ENCODE measurements around the gene MED13L. TPM values are rescaled to one million over a fixed set of nuclear protein-coding genes. Genes with fewer than 3 reads are reported as not detected.

Gene MED13L
- total and polyA plus RNA-seq, 2 of the 4 experiments (the other 2 are of a cell fraction) = 17.9 to 49.1 TPM

- no peak overlapping the region for H3K4me2 ChIP-seq (ENCODE audit: low read depth, low read length)
- in situ Hi-C loops (cut with MboI; ENCODE audit: low sequenced_read_pairs) = no loop called here
- no peaks in the 10 kb centered on the region for H4K20me1 ChIP-seq (ENCODE audit: insufficient read depth, low read length)
- DNase-seq (no peak), ATAC-seq (ENCODE audit: low read depth) (no peak)
- no peak overlapping the region for H3K9ac ChIP-seq (ENCODE audit: low read depth, low read length)
- no peaks in the 10 kb centered on the region for H3K9me1 ChIP-seq (ENCODE audit: insufficient read depth, low read length)
- H3K14ac ChIP-seq (replicated peaks; ENCODE audit: low read depth, low read length) = no peak overlapping the region
- no peak overlapping the region for H2BK20ac ChIP-seq (ENCODE audit: low read depth, low read length)
- no peaks in the 10 kb centered on the region for H3K36me3 ChIP-seq (ENCODE audit: control insufficient read depth, insufficient read depth, low read length)
- ChIA-PET CTCF (no interaction called here), POLR2A (ENCODE audit: unreplicated experiment) (no interaction called here)
- no peak overlapping the region for H2BK120ac ChIP-seq (ENCODE audit: low read depth, low read length)
- dilution Hi-C loops (cut with HindIII; ENCODE audit: low sequenced_read_pairs, unreplicated experiment) = no loop called here
- no peak for TF ChIP-seq BHLHE40 (IDR thresholded peaks at IDR 0.05; ENCODE audit: low read depth, low read length)
- no peak for TF ChIP-seq CEBPB (IDR thresholded peaks at IDR 0.05; ENCODE audit: low read depth, low read length)
- no peak for TF ChIP-seq USF2 (IDR thresholded peaks at IDR 0.05; ENCODE audit: low read depth, low read length)
- TF ChIP-seq NFE2L2 (IDR thresholded peaks at IDR 0.05; ENCODE audit: low read depth, low read length) = no peak
- TF ChIP-seq, protein P1, sequence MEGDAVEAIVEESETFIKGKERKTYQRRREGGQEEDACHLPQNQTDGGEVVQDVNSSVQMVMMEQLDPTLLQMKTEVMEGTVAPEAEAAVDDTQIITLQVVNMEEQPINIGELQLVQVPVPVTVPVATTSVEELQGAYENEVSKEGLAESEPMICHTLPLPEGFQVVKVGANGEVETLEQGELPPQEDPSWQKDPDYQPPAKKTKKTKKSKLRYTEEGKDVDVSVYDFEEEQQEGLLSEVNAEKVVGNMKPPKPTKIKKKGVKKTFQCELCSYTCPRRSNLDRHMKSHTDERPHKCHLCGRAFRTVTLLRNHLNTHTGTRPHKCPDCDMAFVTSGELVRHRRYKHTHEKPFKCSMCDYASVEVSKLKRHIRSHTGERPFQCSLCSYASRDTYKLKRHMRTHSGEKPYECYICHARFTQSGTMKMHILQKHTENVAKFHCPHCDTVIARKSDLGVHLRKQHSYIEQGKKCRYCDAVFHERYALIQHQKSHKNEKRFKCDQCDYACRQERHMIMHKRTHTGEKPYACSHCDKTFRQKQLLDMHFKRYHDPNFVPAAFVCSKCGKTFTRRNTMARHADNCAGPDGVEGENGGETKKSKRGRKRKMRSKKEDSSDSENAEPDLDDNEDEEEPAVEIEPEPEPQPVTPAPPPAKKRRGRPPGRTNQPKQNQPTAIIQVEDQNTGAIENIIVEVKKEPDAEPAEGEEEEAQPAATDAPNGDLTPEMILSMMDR (conservative IDR thresholded peaks at IDR 0.05; ENCODE audit: low read depth, low read length) = no peak
- TF ChIP-seq RAD21 (IDR thresholded peaks at IDR 0.05; ENCODE audit: low read length) = no peak
- TF ChIP-seq FOS (IDR thresholded peaks at IDR 0.05; ENCODE audit: low read depth, low read length) = no peak
- TF ChIP-seq, protein P2, sequence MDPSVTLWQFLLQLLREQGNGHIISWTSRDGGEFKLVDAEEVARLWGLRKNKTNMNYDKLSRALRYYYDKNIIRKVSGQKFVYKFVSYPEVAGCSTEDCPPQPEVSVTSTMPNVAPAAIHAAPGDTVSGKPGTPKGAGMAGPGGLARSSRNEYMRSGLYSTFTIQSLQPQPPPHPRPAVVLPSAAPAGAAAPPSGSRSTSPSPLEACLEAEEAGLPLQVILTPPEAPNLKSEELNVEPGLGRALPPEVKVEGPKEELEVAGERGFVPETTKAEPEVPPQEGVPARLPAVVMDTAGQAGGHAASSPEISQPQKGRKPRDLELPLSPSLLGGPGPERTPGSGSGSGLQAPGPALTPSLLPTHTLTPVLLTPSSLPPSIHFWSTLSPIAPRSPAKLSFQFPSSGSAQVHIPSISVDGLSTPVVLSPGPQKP (IDR thresholded peaks at IDR 0.05; ENCODE audit: borderline replicate concordance, low read depth, low read length) = no peak
- TF ChIP-seq MAFK (IDR thresholded peaks at IDR 0.05; ENCODE audit: low read depth, low read length) = no peak
- TF ChIP-seq SMC3 (IDR thresholded peaks at IDR 0.05; ENCODE audit: low read depth, low read length) = no peak
- no peak for TF ChIP-seq RFX5 (IDR thresholded peaks at IDR 0.05; ENCODE audit: low read depth, low read length)
- no peak for TF ChIP-seq MAZ (IDR thresholded peaks at IDR 0.05; ENCODE audit: borderline replicate concordance, low read depth, low read length)
- no peak for TF ChIP-seq MXI1 (IDR thresholded peaks at IDR 0.05; ENCODE audit: borderline replicate concordance, low read depth, low read length)
- TF ChIP-seq RCOR1 (IDR thresholded peaks at IDR 0.05; ENCODE audit: insufficient replicate concordance, low read length) = no peak
- TF ChIP-seq POLR2A (IDR thresholded peaks at IDR 0.05; ENCODE audit: low read depth, low read length) = no peak
- H4K5ac ChIP-seq (ENCODE audit: low read depth, low read length) = no peak overlapping the region
- no peak overlapping the region for H2AK5ac ChIP-seq (ENCODE audit: low read depth, low read length)
- no peaks in the 10 kb centered on the region for H3K4me1 ChIP-seq (ENCODE audit: control insufficient read depth, insufficient read depth, low read length)
- H3K18ac ChIP-seq (ENCODE audit: low read depth, low read length) = no peak overlapping the region
- no peaks in the 10 kb centered on the region for H3K79me1 ChIP-seq (ENCODE audit: low read depth in 1 of 2, low read length in 2 of 2)
- H2AK9ac ChIP-seq (replicated peaks; ENCODE audit: low read depth, low read length, poor library complexity) = no peak overlapping the region
- no peak overlapping the region for H4K8ac ChIP-seq (ENCODE audit: low read depth in 2 of 2, low read length in 2 of 2)
- H4K91ac ChIP-seq (ENCODE audit: insufficient read depth, low read depth, low read length) = no peak overlapping the region
- no peak overlapping the region for H3K27ac ChIP-seq (ENCODE audit: insufficient read depth, low read length)
- no peak overlapping the region for H3K4me3 ChIP-seq (ENCODE audit: insufficient read depth, low read depth, low read length)
- no peaks in the 10 kb centered on the region for H3K9me3 ChIP-seq (ENCODE audit: control insufficient read depth, insufficient read depth, low read length)
- no peak overlapping the region for H3K23ac ChIP-seq (ENCODE audit: low read depth, low read length)
- no peak overlapping the region for H2BK15ac ChIP-seq (ENCODE audit: low read depth, low read length)
- H3K4ac ChIP-seq (ENCODE audit: low read depth, low read length) = no peak overlapping the region
- no TSS peak for BruUV-seq (replicated peaks)
- peaks cover 4% of the 10 kb centered on the region; the same call in 1 of the 2 replicates for H3K27me3 ChIP-seq (ENCODE audit: control insufficient read depth, insufficient read depth, low read length)
- H3K56ac ChIP-seq (ENCODE audit: extremely low read depth, insufficient read depth, low read length) = no peak overlapping the region
- H2AFZ ChIP-seq (replicated peaks; ENCODE audit: low read length, poor library complexity) = peak overlapping the region; percentile 56
- intact Hi-C loops (cut with micrococcal nuclease) = no loop called here
- no CpG with 5 or more reads among the region's 1 CpG for WGBS, 2 experiments (ENCODE audit: extremely low coverage in 2 of 2, insufficient read length in 1 of 2)
- H2BK5ac ChIP-seq (ENCODE audit: low read depth, low read length, poor library complexity, severe bottlenecking) = no peak overlapping the region
Observed at GRCh38 chr12:115932066-115932465, 345.4 kb downstream of the MED13L start.
